GM21825 (cell line): ENCODE measurements around the gene AGMAT.
"Not testable (repeated sequence)": the region's sequence is repeated elsewhere in the genome, so short reads cannot be mapped to it uniquely, and the experiment has no call there.

ENCODE experiments used
- ATAC-seq: cut with Tn5 transposase; IDR thresholded peaks from one replicate; pipeline ENCODE4 v1.9.1; 2021; ENCODE audit warnings: mild to moderate bottlenecking, moderate library complexity; ENCODE audit not compliant: unreplicated experiment

The AGMAT gene

GRCh38 chr1:15616373-15617172, 31.7 kb upstream of the AGMAT start:
- no peak for ATAC-seq

DNA sequence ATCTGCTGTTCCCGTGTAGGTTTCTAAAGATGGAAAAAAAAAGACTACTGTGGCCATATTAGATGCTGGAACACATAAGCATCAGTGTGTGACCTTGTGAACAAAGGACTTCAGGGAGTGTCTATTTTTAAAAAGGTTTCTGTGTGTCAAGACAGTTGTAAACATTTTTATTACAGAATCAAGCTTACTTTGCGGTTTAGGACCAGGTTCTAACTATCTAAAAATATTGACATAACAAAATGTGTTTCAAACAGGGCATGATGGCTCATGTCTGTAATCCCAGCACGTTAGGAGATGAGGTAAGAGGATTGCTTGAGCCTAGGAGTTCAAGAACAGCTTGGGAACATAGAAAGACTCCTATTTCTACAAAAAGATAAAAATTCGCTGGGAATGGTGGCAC, 25.3 kb upstream of the AGMAT start:
- no peak for ATAC-seq

- no peak for ATAC-seq
Observed at GRCh38 chr1:15609631-15610030, 24.8 kb upstream of the AGMAT start.

- ATAC-seq, result no peak
Observed at GRCh38 chr1:15605398-15606383, 20.8 kb upstream of the AGMAT start.

- not testable (repeated sequence) for ATAC-seq
Observed at GRCh38 chr1:15604400-15604799, 19.5 kb upstream of the AGMAT start.

- peak; percentile 6 for ATAC-seq
Observed at GRCh38 chr1:15603966-15604282, 19.1 kb upstream of the AGMAT start.

DNA sequence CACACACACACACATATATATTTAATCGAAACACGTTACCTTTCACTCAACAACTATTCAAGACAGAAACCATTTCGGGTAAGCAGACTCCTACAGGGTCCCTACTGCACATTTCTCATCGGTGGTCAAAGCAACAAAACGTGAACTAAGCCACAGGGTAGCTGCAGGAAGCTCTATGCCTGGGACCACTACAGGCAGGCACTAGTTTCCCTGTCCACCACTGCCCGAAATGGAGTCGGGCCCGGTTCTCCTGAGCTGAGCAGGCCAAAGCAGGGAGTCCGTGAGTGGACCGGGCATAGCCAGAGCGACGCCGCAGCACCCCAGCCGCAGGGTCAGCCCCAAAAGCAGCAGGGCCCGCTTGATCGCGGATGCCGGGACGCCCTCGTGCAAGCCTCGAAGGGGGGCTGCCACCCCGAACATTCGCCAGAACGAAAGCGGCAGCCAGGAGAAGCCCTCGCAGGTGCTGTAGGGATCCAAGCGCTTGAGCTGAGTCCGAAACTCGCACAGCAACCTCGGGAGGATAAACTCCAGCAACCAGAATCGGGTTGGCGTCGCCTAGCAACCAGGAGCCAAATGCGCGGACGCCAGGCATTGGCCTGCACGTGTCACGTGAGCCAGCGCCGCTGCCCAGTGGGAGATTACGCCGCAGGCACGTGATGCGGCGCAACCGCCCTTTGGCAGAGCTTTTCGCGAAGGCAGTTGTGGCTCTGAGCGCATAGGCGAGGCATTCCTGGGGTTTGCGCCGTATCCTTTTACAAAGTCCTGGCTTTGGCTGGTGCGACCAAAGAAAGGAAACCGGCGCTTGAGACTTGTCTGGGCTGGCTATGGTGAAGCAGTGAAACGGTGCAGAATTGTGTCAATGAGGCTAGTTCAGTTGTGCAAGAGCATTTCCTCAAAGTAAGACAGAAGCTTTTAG, 18.5 kb upstream of the AGMAT start:
- peak; percentile 93 for ATAC-seq

DNA sequence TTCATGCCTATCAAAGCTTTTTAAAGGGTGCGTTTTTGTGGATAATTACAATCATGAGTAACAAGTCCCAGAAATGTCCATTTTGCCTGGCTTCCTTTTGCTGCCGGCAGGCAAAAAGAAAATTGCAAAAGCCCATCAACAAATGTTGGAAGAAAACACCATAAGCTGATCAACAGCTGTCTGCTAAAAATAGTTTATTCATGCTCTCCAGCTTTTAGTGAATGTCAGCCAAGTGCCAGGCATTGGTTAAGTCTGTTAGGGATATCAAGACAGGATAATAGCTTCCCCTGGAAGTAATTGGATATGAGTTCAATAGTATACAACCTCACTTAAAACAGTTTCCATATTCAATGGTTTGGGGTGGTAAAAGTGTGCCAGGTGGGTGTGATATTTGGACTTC, 13.6 kb upstream of the AGMAT start:
- no peak for ATAC-seq

DNA sequence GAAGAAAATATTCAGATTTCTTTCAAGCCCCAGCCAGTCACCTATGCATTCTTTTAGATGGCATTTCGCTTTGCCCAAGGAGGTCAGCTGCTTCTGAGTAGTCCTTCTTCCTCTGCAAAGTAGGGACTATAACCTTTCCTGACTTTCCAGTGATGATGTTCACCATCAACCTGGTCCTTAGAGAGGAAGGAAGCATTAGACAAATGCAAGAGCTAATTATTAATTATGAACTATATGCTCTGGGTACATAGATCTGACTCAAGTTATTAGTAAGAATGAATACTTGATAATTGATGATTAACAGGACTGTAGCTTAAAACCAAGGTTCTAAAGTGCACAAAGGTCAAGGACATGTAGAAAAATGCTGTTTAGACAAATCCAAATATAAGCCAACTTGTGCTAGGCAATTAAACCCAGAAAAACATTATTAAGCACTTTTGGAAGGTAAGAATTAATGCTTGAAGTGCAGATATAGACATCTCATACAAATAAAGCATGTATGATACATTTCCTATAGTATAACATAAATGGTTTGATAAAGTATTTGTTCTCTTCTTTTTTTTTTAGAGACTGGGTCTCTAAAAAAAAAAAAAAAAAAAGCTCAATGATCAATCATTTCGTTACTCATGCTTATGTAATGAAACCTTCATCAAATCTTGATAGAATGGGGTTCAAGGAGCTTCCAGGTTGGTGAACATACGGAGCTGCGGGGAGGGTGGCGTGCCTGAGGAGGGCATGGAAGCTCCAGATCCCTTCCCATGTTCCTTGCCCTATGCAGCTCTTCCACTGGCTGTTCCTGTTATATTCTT, 11.2 kb upstream of the AGMAT start:
- no peak for ATAC-seq

GRCh38 chr1:15592285-15592684, 7.4 kb upstream of the AGMAT start:
- no peak for ATAC-seq

GRCh38 chr1:15583016-15583706, 1.7 kb downstream of the AGMAT start:
- ATAC-seq, result no peak

DNA sequence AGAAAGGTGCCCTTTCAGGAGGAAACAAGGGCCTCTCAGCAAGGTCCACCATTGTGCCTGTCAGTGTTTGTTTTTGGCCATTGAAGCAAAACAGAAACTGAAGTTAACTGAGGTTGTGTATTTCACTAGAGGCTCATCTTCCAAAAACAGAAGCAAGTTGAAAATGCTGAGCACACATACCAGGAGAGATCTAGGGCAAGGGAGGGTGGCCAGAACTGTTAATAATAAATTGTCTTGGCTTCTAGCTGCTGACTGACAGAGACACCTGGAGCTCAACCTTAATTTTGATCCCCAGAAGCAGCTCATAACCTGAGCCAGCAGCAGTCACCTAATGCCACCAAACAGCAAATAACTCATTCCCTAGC, 5.2 kb downstream of the AGMAT start:
- peak; percentile 59 for ATAC-seq

DNA sequence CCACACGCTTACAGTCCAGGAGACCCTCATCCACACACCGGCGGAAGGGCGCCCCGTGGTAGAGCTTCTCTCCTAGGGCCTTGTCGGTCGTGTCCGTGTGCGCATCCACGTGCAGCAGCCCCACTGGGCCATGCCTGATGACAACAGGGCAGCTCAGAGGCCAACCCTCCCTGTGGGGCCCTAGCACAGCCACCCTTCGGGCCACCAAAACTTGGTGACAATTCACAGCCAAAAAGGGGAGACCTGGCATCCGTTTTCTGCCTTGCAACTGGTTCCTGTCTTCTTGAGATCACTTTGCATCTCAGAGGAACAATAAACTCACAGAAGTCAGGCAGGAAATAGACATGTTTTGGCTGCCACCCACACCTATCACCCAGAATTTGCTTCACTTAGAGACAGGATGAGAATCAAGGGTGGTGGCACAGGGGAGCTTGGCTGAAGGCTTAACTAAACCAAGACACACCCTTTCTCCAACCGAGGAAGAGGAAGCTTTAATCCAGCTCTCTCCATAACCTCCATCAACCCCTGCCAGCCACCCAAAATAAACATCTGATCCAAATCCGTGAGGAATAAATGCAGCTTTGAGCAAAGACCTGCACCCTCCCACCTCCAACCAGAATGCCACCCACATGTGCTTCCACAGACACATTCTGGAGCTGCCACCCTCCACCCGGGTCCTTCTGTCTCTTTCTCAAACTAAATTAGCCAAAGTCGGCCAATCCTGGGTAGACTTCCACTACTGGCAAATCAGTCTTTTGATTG, 5.7 kb downstream of the AGMAT start:
- ATAC-seq, result no peak

DNA sequence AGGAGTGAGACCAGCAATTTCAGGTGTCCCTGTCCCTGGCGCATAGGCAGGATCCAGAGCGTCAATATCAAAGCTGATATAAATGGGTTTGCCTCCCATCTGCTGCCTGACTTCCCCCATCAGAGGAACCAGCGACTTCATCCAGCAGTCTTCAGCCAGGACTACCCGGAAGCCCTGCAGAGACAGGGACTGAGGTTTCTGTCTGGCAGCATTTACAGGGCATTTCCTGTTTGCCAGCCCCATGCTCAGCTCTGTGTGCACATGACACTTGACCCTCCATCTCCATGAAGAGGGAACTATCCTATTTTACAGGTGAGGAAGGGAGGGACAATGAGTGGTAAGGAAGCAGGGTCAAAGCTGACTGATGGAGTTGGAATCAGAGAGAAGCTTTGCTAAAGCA, 7.2 kb downstream of the AGMAT start:
- no peak for ATAC-seq

GRCh38 chr1:15575549-15576150, 9.2 kb downstream of the AGMAT start:
- ATAC-seq, result no peak

GRCh38 chr1:15574741-15575140, 10.1 kb downstream of the AGMAT start:
- no peak for ATAC-seq

- ATAC-seq, result no peak
Observed at GRCh38 chr1:15573477-15573876, 11.4 kb downstream of the AGMAT start.

GRCh38 chr1:15571266-15571665, 13.6 kb downstream of the AGMAT start:
- ATAC-seq, result no peak
